ENCODE data around the gene RPS3. TPM values are rescaled to one million over a fixed set of nuclear protein-coding genes. Genes with fewer than 3 reads are reported as not detected.
A peak's percentile ranks its signal among the peaks of the same experiment; 100 is the strongest.

The RPS3 gene
- total and polyA plus RNA-seq, 2 of the 13 experiments (the other 11 are each of a cell fraction or from before 2014, with no cell fraction given), result 2,143 to 3,616 TPM

DNA sequence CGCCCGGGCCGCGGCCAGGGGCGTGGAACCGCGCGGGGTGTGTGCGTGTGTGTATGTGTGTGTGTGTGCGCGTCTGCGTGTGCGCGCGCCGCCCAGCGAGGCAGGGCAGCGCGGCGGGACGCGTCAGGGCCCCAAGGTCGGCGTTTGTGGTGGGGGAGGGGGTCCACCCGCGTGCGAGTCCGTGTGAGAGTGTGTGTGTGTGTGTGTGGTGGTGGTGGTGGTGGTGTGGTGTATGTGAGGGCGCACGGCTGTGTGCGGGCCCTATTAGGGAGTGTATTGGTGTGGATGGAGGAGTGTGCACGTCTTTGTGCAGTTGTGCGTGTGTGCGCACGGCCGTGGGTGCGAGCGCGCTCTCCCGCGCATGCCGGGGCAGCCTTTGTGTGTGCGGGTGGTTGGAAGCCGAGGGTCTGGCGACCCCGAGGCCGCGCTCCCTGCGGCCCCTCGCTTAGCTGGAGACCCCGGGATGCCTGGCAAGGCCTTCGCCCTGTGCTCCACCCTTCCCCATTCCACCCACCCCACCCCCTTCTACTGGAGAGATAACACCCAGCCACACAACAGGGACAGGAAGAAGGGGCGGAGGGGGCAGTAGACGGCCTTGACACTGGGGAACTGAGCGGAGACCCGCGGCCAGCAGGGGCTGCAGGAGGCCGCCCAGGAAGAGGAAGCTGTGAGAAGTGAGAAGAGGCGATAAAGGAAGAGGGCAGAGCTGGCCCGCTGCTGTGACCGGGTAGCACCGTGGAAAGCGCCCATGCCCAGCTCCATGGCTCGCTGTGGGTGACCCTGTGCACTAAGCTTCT lies 47.3 kb upstream of the RPS3 start (continued):
- TF ChIP-seq, protein P1, sequence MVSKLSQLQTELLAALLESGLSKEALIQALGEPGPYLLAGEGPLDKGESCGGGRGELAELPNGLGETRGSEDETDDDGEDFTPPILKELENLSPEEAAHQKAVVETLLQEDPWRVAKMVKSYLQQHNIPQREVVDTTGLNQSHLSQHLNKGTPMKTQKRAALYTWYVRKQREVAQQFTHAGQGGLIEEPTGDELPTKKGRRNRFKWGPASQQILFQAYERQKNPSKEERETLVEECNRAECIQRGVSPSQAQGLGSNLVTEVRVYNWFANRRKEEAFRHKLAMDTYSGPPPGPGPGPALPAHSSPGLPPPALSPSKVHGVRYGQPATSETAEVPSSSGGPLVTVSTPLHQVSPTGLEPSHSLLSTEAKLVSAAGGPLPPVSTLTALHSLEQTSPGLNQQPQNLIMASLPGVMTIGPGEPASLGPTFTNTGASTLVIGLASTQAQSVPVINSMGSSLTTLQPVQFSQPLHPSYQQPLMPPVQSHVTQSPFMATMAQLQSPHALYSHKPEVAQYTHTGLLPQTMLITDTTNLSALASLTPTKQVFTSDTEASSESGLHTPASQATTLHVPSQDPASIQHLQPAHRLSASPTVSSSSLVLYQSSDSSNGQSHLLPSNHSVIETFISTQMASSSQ (IDR thresholded peaks at IDR 0.05; ENCODE audit: low read depth), result peak; percentile 41; the same call in 1 of the 2 replicates
- TF ChIP-seq, protein P1 (CRISPR knock-in tag; IDR thresholded peaks at IDR 0.05; ENCODE audit: borderline replicate concordance), result peak; percentile 62; the same call in 1 of the 2 replicates
- TF ChIP-seq MAFF (IDR thresholded peaks at IDR 0.05; ENCODE audit: low read depth, low read length) (no peak), NPAS2 (CRISPR knock-in tag; IDR thresholded peaks at IDR 0.05; ENCODE audit: borderline replicate concordance) (no peak), IKZF4 (CRISPR knock-in tag; IDR thresholded peaks at IDR 0.05; ENCODE audit: borderline replicate concordance, low read depth, not compliant biosample characterization) (no peak), ZNF225 (CRISPR knock-in tag; IDR thresholded peaks at IDR 0.05) (peak; percentile 50; the same call in 1 of the 2 replicates), HOXA5 (CRISPR knock-in tag; IDR thresholded peaks at IDR 0.05) (0 out of 2 replicates have a peak, but pooled peaks have one; percentile 54), FOXJ3 (CRISPR knock-in tag; IDR thresholded peaks at IDR 0.05; ENCODE audit: borderline replicate concordance) (no peak), ZNF644 (CRISPR knock-in tag; IDR thresholded peaks at IDR 0.05; ENCODE audit: low read depth) (peak; percentile 12; the same call in 1 of the 2 replicates), NR1H2 (CRISPR knock-in tag; IDR thresholded peaks at IDR 0.05; ENCODE audit: borderline replicate concordance, low read depth) (no peak), FOSL2 (CRISPR knock-in tag; IDR thresholded peaks at IDR 0.05) (peak; percentile 65), ZFYVE20 (CRISPR knock-in tag; IDR thresholded peaks at IDR 0.05; ENCODE audit: borderline replicate concordance, low read depth) (no peak)
- TF ChIP-seq, protein P2, sequence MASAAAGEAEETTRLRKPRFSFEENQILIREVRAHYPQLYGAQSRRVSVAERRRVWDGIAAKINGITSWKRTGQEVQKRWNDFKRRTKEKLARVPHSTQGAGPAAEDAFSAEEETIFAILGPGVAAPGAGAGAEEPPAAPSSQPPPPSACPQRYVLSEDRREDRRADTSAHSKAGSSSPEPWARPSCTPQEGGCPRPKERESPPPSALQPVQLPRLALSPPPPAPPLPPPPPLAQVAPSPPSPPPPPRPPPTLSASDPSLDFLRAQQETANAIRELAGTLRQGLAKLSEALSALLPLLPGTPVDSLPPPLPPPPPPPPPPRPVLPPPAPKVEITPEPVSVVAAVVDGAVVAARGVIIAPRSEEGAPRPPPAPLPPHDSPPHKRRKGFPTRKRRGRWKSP (CRISPR knock-in tag; IDR thresholded peaks at IDR 0.05), result peak; percentile 34; the same call in 1 of the 2 replicates
- TF ChIP-seq, protein P3, sequence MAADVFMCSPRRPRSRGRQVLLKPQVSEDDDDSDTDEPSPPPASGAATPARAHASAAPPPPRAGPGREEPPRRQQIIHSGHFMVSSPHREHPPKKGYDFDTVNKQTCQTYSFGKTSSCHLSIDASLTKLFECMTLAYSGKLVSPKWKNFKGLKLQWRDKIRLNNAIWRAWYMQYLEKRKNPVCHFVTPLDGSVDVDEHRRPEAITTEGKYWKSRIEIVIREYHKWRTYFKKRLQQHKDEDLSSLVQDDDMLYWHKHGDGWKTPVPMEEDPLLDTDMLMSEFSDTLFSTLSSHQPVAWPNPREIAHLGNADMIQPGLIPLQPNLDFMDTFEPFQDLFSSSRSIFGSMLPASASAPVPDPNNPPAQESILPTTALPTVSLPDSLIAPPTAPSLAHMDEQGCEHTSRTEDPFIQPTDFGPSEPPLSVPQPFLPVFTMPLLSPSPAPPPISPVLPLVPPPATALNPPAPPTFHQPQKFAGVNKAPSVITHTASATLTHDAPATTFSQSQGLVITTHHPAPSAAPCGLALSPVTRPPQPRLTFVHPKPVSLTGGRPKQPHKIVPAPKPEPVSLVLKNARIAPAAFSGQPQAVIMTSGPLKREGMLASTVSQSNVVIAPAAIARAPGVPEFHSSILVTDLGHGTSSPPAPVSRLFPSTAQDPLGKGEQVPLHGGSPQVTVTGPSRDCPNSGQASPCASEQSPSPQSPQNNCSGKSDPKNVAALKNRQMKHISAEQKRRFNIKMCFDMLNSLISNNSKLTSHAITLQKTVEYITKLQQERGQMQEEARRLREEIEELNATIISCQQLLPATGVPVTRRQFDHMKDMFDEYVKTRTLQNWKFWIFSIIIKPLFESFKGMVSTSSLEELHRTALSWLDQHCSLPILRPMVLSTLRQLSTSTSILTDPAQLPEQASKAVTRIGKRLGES (CRISPR knock-in tag; IDR thresholded peaks at IDR 0.05; ENCODE audit: borderline replicate concordance), result no peak
- TF ChIP-seq, protein P4, sequence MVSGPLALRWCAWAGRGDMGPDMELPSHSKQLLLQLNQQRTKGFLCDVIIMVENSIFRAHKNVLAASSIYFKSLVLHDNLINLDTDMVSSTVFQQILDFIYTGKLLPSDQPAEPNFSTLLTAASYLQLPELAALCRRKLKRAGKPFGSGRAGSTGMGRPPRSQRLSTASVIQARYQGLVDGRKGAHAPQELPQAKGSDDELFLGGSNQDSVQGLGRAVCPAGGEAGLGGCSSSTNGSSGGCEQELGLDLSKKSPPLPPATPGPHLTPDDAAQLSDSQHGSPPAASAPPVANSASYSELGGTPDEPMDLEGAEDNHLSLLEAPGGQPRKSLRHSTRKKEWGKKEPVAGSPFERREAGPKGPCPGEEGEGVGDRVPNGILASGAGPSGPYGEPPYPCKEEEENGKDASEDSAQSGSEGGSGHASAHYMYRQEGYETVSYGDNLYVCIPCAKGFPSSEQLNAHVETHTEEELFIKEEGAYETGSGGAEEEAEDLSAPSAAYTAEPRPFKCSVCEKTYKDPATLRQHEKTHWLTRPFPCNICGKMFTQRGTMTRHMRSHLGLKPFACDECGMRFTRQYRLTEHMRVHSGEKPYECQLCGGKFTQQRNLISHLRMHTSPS (CRISPR knock-in tag; IDR thresholded peaks at IDR 0.05; ENCODE audit: low read depth), result peak; percentile 79; the same call in 1 of the 2 replicates

All from HepG2 (cell line).